A549 (cell line): ENCODE data around the gene LRRC4C. TPM values are rescaled to one million over a fixed set of nuclear protein-coding genes. Genes with fewer than 3 reads are reported as not detected.
"Not testable (repeated sequence)": the region's sequence is repeated elsewhere in the genome, so short reads cannot be mapped to it uniquely, and the experiment has no call there.

Source experiments
- ATAC-seq, 2 experiments: fragments of 200-7000 bp in 1 of 2; fragments of >200 bp in 1 of 2; cut with Nextera tagmentation in 1 of 2; cut with Tn5 transposase in 1 of 2; 3 replicates each; pipeline versions ENCODE4 v1.8.0 to v1.9.1; 2018 to 2020; ENCODE audit warnings: mild to moderate bottlenecking in 1 of 2, moderate library complexity in 1 of 2
- CTCF ChIA-PET: fragments of 300-600 bp; sonication (Branson Sonifier 250); formaldehyde crosslinking; extraction: SDS; loops from one replicate; lab custom pipeline; 2021; ENCODE audit warnings: antibody characterized with exemption, inconsistent platforms; lab: Yijun Ruan, JAX
- POLR2A ChIA-PET: fragments of 350-600 bp; formaldehyde crosslinking; extraction: SDS; loops from one replicate; lab custom pipeline; 2021; ENCODE audit warnings: antibody characterized with exemption, inconsistent platforms; lab: Yijun Ruan, JAX
- DNase-seq, 2 experiments: peaks; one replicate each; pipeline versions ENCODE4 v3.0.0 to v3.0.0-alpha.2; 2011 to 2016; ENCODE audit warnings: low read depth in 1 of 2, low spot score in 1 of 2
- FAIRE-seq: peaks from 2 replicates; lab custom pipeline; 2011; peaks lifted over from hg19 to GRCh38; lab: Jason Lieb, UNC
- H3K27ac ChIP-seq, 2 experiments: fragments of >200 bp; sonication (Bioruptor Twin); formaldehyde crosslinking; 3 replicates each; pipeline ENCODE4 v1.5.1; 2016 to 2017
- H3K4me1 ChIP-seq: fragments of >200 bp; sonication (Bioruptor Twin); formaldehyde crosslinking; 3 replicates; pipeline ENCODE4 v1.6.1; 2016
- H3K4me2 ChIP-seq: fragments of >200 bp; sonication (Bioruptor Twin); formaldehyde crosslinking; 3 replicates; pipeline ENCODE4 v1.6.1; 2016
- H3K4me3 ChIP-seq: fragments of >200 bp; sonication (Bioruptor Twin); formaldehyde crosslinking; 3 replicates; pipeline ENCODE4 v1.5.1; 2016
- H3K9me3 ChIP-seq: fragments of >200 bp; sonication (Bioruptor Twin); formaldehyde crosslinking; 3 replicates; pipeline ENCODE4 v1.6.1; 2016
- CHD2 ChIP-seq: fragments of 150-350 bp; IDR thresholded peaks from 2 replicates; pipeline ENCODE4 v1.6.1; 2014; ENCODE audit warnings: low read length; ENCODE audit not compliant: partially characterized antibody
- EHMT2 ChIP-seq: fragments of 200-600 bp; sonication (generic); IDR thresholded peaks from 2 replicates; pipeline ENCODE4 v1.6.1; 2016; ENCODE audit warnings: antibody characterized with exemption, low read depth, mild to moderate bottlenecking, moderate library complexity
- HEYL ChIP-seq: fragments of 250-450 bp; sonication (Bioruptor Pico); IDR thresholded peaks from 2 replicates; pipeline ENCODE4 v1.8.0; 2021; ENCODE audit warnings: mild to moderate bottlenecking, moderate library complexity
- JUNB ChIP-seq: fragments of >200 bp; sonication (Bioruptor Twin); formaldehyde crosslinking; IDR thresholded peaks from 2 replicates; pipeline ENCODE4 v1.6.1; 2016
- MAFK ChIP-seq: fragments of 450-650 bp; IDR thresholded peaks from 2 replicates; pipeline ENCODE4 v1.6.1; 2014; ENCODE audit not compliant: partially characterized antibody
- MAZ ChIP-seq: fragments of 150-350 bp; IDR thresholded peaks from 2 replicates; pipeline ENCODE4 v1.6.1; 2014; ENCODE audit warnings: antibody characterized with exemption, low read depth, low read length, borderline replicate concordance
- POLR2A ChIP-seq: IDR thresholded peaks from 2 replicates; pipeline ENCODE4 v1.6.1; 2012; ENCODE audit warnings: mild to moderate bottlenecking, low read length
- RCOR1 ChIP-seq: fragments of 150-350 bp; IDR thresholded peaks from 2 replicates; pipeline ENCODE4 v1.6.1; 2014; ENCODE audit warnings: antibody characterized with exemption, low read length, low read depth
- ZFP36 ChIP-seq: fragments of 450-650 bp; IDR thresholded peaks from 2 replicates; pipeline ENCODE4 v1.6.1; 2014; ENCODE audit warnings: borderline replicate concordance; ENCODE audit not compliant: partially characterized antibody
- ZNF302 ChIP-seq: fragments of 250-450 bp; sonication (Bioruptor Pico); IDR thresholded peaks from 2 replicates; pipeline ENCODE4 v1.9.0; 2021; ENCODE audit warnings: inconsistent platforms, mild to moderate bottlenecking, moderate library complexity
- WGBS: methylation state at CpG from one replicate; pipeline ENCODE4 v1.1.6; 2017; ENCODE audit errors: missing lambda C conversion rate; 5-methylcytosine and 5-hydroxymethylcytosine counted together
- polyA plus RNA-seq, 4 experiments: library from polyadenylated mRNA; depleted of rRNA in 3 of 4; stranded (reverse); fragments of >200 nt; fragmentation: RNase III in 1 of 4; extraction: RNeasy Plus Mini Kit Qiagen cat#74134 plus additional on column Dnase treatment in 1 of 4; gene quantifications; 2 replicates in 3 of 4; 3 replicates in 1 of 4; pipeline ENCODE4 v1.2.3, GENCODE V29; 2011 to 2017
- TF ChIP-seq, protein P1 (sequence below): IDR thresholded peaks from 2 replicates; pipeline ENCODE4 v1.6.1; 2012
- TF ChIP-seq, protein P2 (sequence below): fragments of >200 bp; sonication (Bioruptor Twin); formaldehyde crosslinking; IDR thresholded peaks from 3 replicates; pipeline ENCODE4 v1.6.1; 2016
- TF ChIP-seq, protein P3 (sequence below): fragments of 250-450 bp; sonication (Bioruptor Pico); IDR thresholded peaks from 2 replicates; pipeline ENCODE4 v1.5.0; 2021; ENCODE audit warnings: mild to moderate bottlenecking, moderate library complexity, borderline replicate concordance
- TF ChIP-seq, protein P4 (sequence below): fragments of 250-450 bp; sonication (Bioruptor Pico); IDR thresholded peaks from 2 replicates; pipeline ENCODE4 v1.5.0; 2020; ENCODE audit warnings: low read depth, mild to moderate bottlenecking, moderate library complexity

The LRRC4C gene
- polyA plus RNA-seq, 2 of the 4 experiments (the other 2 are of a cell fraction) = not detected

DNA sequence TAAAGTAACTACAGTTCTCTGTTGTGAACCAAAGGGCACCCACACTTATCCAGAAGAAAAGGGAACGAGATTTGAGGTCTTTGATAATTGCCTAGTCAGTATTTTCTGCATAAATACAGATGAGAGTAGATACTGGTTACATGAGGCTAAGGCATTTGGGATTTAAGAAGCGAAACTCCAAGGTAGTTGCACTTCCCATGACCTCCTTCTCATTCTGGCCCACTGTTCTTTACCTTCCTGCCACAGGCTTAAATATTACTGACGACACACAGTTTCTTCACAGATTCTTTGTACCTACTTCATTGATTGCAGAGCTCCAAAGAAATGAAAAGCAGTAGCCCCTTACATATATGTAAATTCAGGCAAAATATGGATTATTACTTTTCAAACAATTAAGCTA is 915.3 kb downstream of the LRRC4C start (continued):
- TF ChIP-seq, protein P1, sequence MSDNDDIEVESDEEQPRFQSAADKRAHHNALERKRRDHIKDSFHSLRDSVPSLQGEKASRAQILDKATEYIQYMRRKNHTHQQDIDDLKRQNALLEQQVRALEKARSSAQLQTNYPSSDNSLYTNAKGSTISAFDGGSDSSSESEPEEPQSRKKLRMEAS = no peak
- TF ChIP-seq, protein P2, sequence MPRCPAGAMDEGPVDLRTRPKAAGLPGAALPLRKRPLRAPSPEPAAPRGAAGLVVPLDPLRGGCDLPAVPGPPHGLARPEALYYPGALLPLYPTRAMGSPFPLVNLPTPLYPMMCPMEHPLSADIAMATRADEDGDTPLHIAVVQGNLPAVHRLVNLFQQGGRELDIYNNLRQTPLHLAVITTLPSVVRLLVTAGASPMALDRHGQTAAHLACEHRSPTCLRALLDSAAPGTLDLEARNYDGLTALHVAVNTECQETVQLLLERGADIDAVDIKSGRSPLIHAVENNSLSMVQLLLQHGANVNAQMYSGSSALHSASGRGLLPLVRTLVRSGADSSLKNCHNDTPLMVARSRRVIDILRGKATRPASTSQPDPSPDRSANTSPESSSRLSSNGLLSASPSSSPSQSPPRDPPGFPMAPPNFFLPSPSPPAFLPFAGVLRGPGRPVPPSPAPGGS = no peak
- no peak for TF ChIP-seq EHMT2
- no peak for TF ChIP-seq MAZ

DNA sequence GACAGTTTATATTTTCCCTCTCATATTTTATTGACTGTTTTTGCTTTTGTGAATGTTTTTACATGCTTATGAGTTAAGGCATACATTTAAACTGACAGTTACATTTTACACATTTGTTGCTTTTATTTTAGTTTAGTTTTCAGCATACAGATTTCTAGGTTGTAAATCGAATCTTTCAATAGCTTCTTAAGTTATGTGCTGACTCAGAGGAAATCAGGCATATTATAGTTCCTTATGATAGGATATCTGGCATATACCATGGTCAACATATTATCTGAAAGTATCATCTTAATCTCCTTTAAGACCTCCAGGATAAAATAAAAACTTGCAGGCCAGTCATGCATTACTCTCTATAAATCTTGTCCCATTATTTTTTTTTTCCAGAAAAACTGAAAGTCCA is 916.6 kb downstream of the LRRC4C start:
- WGBS = 7% methylated on average over 1 of the region's 1 CpG
- no peak for FAIRE-seq

DNA sequence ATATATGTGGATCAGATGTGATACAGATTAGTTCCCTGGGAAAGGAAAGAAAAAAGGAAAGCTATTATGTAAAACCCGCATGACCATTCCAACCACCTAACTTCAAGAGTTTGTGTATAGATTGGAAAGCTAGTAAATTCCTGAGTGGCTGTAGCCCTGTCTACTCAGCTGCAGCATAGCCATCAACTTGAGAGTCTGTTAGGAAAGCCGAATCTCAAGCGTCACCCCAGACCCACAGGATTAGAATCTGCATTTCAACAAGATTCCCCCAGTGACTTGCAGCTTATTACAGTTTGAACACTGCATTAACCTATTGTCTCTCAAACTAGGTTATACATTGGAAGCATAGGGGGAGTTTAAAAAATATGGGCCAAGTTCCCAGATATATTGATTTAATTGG is 921.7 kb downstream of the LRRC4C start:
- FAIRE-seq (no peak), DNase-seq (no peak), ATAC-seq (no peak)
- ChIA-PET POLR2A (no interaction called here), CTCF (no interaction called here)
- WGBS = 25% methylated on average over 3 of the region's 3 CpGs
- no peak overlapping the region for H3K4me3 ChIP-seq
- H3K9me3 ChIP-seq = no peaks in the 10 kb centered on the region
- H3K27ac ChIP-seq = no peak overlapping the region
- H3K4me2 ChIP-seq = no peak overlapping the region
- H3K4me1 ChIP-seq = no peaks in the 10 kb centered on the region
- TF ChIP-seq, protein P3, sequence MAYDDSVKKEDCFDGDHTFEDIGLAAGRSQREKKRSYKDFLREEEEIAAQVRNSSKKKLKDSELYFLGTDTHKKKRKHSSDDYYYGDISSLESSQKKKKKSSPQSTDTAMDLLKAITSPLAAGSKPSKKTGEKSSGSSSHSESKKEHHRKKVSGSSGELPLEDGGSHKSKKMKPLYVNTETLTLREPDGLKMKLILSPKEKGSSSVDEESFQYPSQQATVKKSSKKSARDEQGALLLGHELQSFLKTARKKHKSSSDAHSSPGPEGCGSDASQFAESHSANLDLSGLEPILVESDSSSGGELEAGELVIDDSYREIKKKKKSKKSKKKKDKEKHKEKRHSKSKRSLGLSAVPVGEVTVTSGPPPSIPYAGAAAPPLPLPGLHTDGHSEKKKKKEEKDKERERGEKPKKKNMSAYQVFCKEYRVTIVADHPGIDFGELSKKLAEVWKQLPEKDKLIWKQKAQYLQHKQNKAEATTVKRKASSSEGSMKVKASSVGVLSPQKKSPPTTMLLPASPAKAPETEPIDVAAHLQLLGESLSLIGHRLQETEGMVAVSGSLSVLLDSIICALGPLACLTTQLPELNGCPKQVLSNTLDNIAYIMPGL (CRISPR knock-in tag) = no peak
- TF ChIP-seq RCOR1 = no peak
- no peak for TF ChIP-seq JUNB
- TF ChIP-seq HEYL = no peak
- no peak for TF ChIP-seq CHD2
- TF ChIP-seq, protein P2 = no peak
- no peak for TF ChIP-seq ZFP36
- no peak for TF ChIP-seq POLR2A
- TF ChIP-seq, all 56 proteins: peak for 0

More for the DNA sequence above, 916.6 kb downstream of the LRRC4C start:
- Histone ChIP-seq H3K9me3 (no peaks in the 10 kb centered on the region), H3K4me1 (no peaks in the 10 kb centered on the region), H3K4me3 (no peak overlapping the region), H3K27ac (no peak overlapping the region), H3K4me2 (no peak overlapping the region)
- ChIA-PET CTCF (no interaction called here), POLR2A (no interaction called here)
- peak; percentile 64 for TF ChIP-seq MAFK
- TF ChIP-seq, protein P4, sequence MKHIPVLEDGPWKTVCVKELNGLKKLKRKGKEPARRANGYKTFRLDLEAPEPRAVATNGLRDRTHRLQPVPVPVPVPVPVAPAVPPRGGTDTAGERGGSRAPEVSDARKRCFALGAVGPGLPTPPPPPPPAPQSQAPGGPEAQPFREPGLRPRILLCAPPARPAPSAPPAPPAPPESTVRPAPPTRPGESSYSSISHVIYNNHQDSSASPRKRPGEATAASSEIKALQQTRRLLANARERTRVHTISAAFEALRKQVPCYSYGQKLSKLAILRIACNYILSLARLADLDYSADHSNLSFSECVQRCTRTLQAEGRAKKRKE (CRISPR knock-in tag) = no peak
- TF ChIP-seq ZNF302 (CRISPR knock-in tag) = no peak
- no peak for DNase-seq
- no peak for ATAC-seq

DNA sequence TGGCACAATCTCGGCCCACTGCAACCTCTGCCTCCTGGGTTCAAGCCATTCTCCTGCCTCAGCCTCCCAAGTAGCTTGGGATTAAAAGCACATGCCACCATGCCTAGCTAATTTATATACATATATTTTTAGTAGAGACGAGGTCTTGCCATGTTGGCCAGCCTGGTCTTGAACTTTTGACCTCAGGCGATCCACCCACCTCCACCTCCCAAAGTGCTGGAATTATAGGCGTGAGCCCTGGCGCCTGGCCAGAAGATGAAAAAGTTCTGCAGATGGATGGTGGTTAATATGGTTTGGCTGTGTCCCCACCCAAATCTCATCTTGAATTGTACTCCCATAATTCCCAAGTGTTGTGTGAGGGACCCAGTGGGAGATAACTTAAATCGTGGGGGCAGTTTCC is 937.4 kb downstream of the LRRC4C start:
- DNase-seq, H3K9me3 ChIP-seq, CTCF ChIA-PET, H3K4me2 ChIP-seq, FAIRE-seq, ATAC-seq, POLR2A ChIA-PET, H3K4me1 ChIP-seq, H3K27ac ChIP-seq, H3K4me3 ChIP-seq: not testable (repeated sequence)
- WGBS = 21% methylated on average over 6 of the region's 6 CpGs
